ENCODE data around the gene COMMD6.

The COMMD6 gene

GRCh38 chr13:75537401-75538365 lies at the start of gene COMMD6:
Gene COMMD6 (minus strand): TSS chr13:75537841. CDS start chr13:75537805, 36 bp downstream.
- TF ChIP-seq POU6F1 (CRISPR knock-in tag; IDR thresholded peaks at IDR 0.05; ENCODE audit: borderline replicate concordance, low read depth) (0 out of 2 replicates have a peak, but pooled peaks have one; percentile 67), CREB5 (CRISPR knock-in tag; IDR thresholded peaks at IDR 0.05; ENCODE audit: low read depth) (no peak), ZNF565 (CRISPR knock-in tag; conservative IDR thresholded peaks at IDR 0.05; ENCODE audit: low read depth) (no peak)
- ATAC-seq = peak; percentile 98

- TF ChIP-seq TCF4 (CRISPR knock-in tag; IDR thresholded peaks at IDR 0.05; ENCODE audit: borderline replicate concordance) (no peak), ZNF565 (CRISPR knock-in tag; conservative IDR thresholded peaks at IDR 0.05; ENCODE audit: low read depth) (no peak), PATZ1 (CRISPR knock-in tag; IDR thresholded peaks at IDR 0.05; ENCODE audit: borderline replicate concordance) (no peak), ESRRG (CRISPR knock-in tag; IDR thresholded peaks at IDR 0.05) (no peak)
- no peak for ATAC-seq
Observed at GRCh38 chr13:75585153-75585552, 47.5 kb upstream of the COMMD6 start.

GRCh38 chr13:75583091-75583490 lies 45.5 kb upstream of the COMMD6 start:
- TF ChIP-seq RARB (CRISPR knock-in tag; IDR thresholded peaks at IDR 0.05) = no peak
- no peak for TF ChIP-seq TCF4 (CRISPR knock-in tag; IDR thresholded peaks at IDR 0.05; ENCODE audit: borderline replicate concordance)
- no peak for TF ChIP-seq TSHZ2 (CRISPR knock-in tag; IDR thresholded peaks at IDR 0.05)
- TF ChIP-seq BACH2 (CRISPR knock-in tag; IDR thresholded peaks at IDR 0.05; ENCODE audit: borderline replicate concordance) = no peak
- no peak for TF ChIP-seq ZNF8 (CRISPR knock-in tag; IDR thresholded peaks at IDR 0.05)
- no peak for TF ChIP-seq POU6F1 (CRISPR knock-in tag; IDR thresholded peaks at IDR 0.05; ENCODE audit: borderline replicate concordance, low read depth)
- TF ChIP-seq CREB5 (CRISPR knock-in tag; IDR thresholded peaks at IDR 0.05; ENCODE audit: low read depth) = no peak
- TF ChIP-seq CSRNP3 (CRISPR knock-in tag; IDR thresholded peaks at IDR 0.05) = no peak
- TF ChIP-seq SNAI2 (CRISPR knock-in tag; IDR thresholded peaks at IDR 0.05) = no peak
- no peak for TF ChIP-seq ZNF70 (CRISPR knock-in tag; IDR thresholded peaks at IDR 0.05)
- TF ChIP-seq CSDC2 (CRISPR knock-in tag; IDR thresholded peaks at IDR 0.05) = no peak
- TF ChIP-seq ZC3H10 (CRISPR knock-in tag; IDR thresholded peaks at IDR 0.05) = no peak
- TF ChIP-seq ZNF565 (CRISPR knock-in tag; conservative IDR thresholded peaks at IDR 0.05; ENCODE audit: low read depth) = no peak
- no peak for TF ChIP-seq ZFP30 (CRISPR knock-in tag; IDR thresholded peaks at IDR 0.05)
- no peak for TF ChIP-seq TOX (CRISPR knock-in tag; IDR thresholded peaks at IDR 0.05; ENCODE audit: borderline replicate concordance)
- no peak for TF ChIP-seq PATZ1 (CRISPR knock-in tag; IDR thresholded peaks at IDR 0.05; ENCODE audit: borderline replicate concordance)
- no peak for ATAC-seq

Measured in SK-N-SH treated with all-trans-retinoic acid at 6 μM for 48 hours (cell line).